Measurements from ENCODE around the gene KRT36.

The KRT36 gene

GRCh38 chr17:41521574-41522261, 32.0 kb upstream of the KRT36 start:
- DNase-seq (ENCODE audit: low spot score) = no peak

GRCh38 chr17:41520821-41521521, 31.3 kb upstream of the KRT36 start:
- DNase-seq (ENCODE audit: low spot score) = no peak

GRCh38 chr17:41519501-41520224, 30.0 kb upstream of the KRT36 start:
- DNase-seq (ENCODE audit: low spot score) = no peak

- DNase-seq (ENCODE audit: low spot score) = no peak
Observed at GRCh38 chr17:41518789-41519449, 29.2 kb upstream of the KRT36 start, which contains the start of gene KRT15. Gene KRT15 (minus strand): TSS chr17:41518890. CDS start chr17:41518827, 63 bp downstream.

GRCh38 chr17:41518031-41518430, 28.3 kb upstream of the KRT36 start:
- DNase-seq (ENCODE audit: low spot score) = no peak

- DNase-seq (ENCODE audit: low spot score) = no peak
Observed at GRCh38 chr17:41516830-41517283, 27.1 kb upstream of the KRT36 start.

- DNase-seq (ENCODE audit: low spot score) = no peak
Observed at GRCh38 chr17:41516147-41516829, 26.6 kb upstream of the KRT36 start.

- no peak for DNase-seq (ENCODE audit: low spot score)
Observed at GRCh38 chr17:41513168-41513547, 23.4 kb upstream of the KRT36 start.

GRCh38 chr17:41512546-41513167, 22.9 kb upstream of the KRT36 start:
- DNase-seq (ENCODE audit: low spot score) = no peak

- DNase-seq (ENCODE audit: low spot score) = no peak
Observed at GRCh38 chr17:41511716-41512115, 22.0 kb upstream of the KRT36 start.

GRCh38 chr17:41511116-41511515, 21.4 kb upstream of the KRT36 start:
- no peak for DNase-seq (ENCODE audit: low spot score)

- DNase-seq (ENCODE audit: low spot score) = no peak
Observed at GRCh38 chr17:41510251-41511065, 20.7 kb upstream of the KRT36 start.

GRCh38 chr17:41507315-41507880, 17.7 kb upstream of the KRT36 start:
- no peak for DNase-seq (ENCODE audit: low spot score)

GRCh38 chr17:41505809-41506767, 16.4 kb upstream of the KRT36 start:
- no peak for DNase-seq (ENCODE audit: low spot score)

- DNase-seq (ENCODE audit: low spot score) = no peak
Observed at GRCh38 chr17:41505007-41505808, 15.5 kb upstream of the KRT36 start, which contains the start of gene KRT13. Gene KRT13 (minus strand): TSS chr17:41505612. CDS start chr17:41505550, 62 bp downstream.

GRCh38 chr17:41504246-41504977, 14.7 kb upstream of the KRT36 start:
- no peak for DNase-seq (ENCODE audit: low spot score)

- DNase-seq (ENCODE audit: low spot score) = no peak
Observed at GRCh38 chr17:41503202-41503601, 13.5 kb upstream of the KRT36 start.

Data from pons (tissue), 1 donor.